ENCODE measurements around the gene SDF4. TPM values are rescaled to one million over a fixed set of nuclear protein-coding genes. Genes with fewer than 3 reads are reported as not detected.

The SDF4 gene
- total and polyA plus RNA-seq, 12 donors = 95.6 to 184 (median 123) TPM

DNA sequence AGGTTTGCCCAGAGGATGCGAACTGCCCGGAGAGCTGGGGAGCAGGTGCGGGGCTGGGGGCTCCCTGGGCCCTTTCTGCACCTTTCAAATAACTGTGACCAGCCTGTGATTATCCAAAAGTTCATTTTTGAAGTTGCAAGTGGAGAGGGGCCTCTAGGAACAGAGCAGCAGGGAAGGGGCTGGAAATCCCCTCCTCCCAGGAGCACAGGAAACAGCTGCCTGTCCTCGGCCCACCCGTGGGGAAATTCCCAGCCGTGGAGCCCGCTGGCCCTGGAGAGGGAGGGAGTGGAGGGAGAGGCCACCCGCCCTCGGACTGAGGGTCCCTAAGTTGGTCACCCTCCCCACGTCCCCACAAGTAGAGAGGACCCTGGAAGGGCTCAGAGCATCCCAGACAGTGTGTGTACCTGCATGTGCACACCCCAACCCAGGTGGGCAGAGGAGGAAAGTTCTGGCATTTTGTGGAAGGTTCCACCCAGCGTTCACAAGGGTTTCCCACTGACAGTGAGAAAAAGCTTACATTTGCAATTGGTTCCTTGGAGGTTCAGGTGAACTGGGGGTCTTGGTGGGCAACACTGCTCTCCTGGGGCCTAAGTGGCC, 16.6 kb downstream of the SDF4 start:
- WGBS, 2 donors = 50 to 53% methylated on average over 11 of the region's 11 CpGs
- TF ChIP-seq, protein P1, sequence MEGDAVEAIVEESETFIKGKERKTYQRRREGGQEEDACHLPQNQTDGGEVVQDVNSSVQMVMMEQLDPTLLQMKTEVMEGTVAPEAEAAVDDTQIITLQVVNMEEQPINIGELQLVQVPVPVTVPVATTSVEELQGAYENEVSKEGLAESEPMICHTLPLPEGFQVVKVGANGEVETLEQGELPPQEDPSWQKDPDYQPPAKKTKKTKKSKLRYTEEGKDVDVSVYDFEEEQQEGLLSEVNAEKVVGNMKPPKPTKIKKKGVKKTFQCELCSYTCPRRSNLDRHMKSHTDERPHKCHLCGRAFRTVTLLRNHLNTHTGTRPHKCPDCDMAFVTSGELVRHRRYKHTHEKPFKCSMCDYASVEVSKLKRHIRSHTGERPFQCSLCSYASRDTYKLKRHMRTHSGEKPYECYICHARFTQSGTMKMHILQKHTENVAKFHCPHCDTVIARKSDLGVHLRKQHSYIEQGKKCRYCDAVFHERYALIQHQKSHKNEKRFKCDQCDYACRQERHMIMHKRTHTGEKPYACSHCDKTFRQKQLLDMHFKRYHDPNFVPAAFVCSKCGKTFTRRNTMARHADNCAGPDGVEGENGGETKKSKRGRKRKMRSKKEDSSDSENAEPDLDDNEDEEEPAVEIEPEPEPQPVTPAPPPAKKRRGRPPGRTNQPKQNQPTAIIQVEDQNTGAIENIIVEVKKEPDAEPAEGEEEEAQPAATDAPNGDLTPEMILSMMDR (IDR thresholded peaks at IDR 0.05) = no peak
- peaks cover 0 to 50% (median 18%) of the 10 kb centered on the region in 9 donors for H3K36me3 ChIP-seq
- DNase-seq = no peak
- peak overlapping the region in 6 of 10 donors; percentile 47 to 87 (median 78) for H3K27ac ChIP-seq
- peak in 2 of 8 donors; percentile 16 to 32 for ATAC-seq
- H3K27me3 ChIP-seq = peaks cover 0 to 18% (median 0%) of the 10 kb centered on the region in 7 donors
- H3K4me1 ChIP-seq = peaks cover 2 to 65% (median 37%) of the 10 kb centered on the region in 9 donors
- H3K4me3 ChIP-seq = no peak overlapping the region
- intact Hi-C loops (cut with DNase I) = no loop called here
- H3K9me3 ChIP-seq = no peaks in the 10 kb centered on the region

DNA sequence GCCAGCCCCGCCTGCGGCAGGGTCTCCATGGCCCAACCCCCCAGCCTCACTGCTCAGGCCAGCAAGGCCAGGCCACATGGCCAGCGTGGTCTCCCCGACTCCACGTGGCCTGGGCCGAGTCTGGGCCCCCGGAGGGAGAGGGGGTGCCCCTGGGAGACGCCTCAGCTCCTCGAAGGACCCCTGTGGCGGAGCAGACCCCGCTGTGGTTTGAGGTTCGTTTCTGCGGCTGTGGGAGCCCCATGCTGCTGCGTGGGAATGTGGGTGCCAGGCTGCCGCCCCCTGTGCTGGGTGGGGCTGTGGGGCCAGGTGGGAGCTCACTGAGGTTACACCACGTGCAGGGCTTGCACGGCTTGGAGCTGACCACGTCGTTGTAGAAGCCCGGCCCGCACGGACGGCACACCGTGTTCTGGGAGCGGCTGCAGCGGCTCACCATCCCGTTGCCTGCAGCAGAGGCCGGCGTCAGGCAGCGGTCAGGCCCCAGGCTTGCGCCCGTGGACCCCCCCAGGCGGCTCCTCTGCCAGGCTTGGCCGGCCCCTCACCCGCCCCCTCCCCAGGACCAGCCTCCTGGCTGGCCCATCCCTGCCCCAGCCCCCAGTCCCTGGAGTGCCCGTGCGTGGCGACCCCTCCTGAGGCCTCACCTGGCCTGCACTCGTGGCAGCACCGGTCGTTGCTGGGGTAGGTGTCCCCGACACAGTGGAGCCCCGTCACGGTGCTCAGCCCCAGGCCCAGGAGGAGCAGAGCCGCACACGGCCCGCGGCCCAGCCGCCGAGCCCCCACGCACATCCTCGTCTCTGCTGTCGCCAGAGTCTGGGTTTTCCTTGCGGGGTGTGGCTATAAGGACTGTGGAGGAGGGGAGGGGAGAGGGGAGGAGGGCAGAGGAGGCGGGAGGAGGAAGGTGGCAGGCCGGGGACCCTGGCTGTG, 18.2 kb downstream of the SDF4 start, which contains the start of gene TNFRSF4:
Gene TNFRSF4, minus strand, starts transcription at position 809 of the 921 bp plus-strand sequence. Its CDS starts 26 bp downstream, at position 783.
- ATAC-seq = peak in 7 of 8 donors; percentile 1 to 29 (median 23)
- TF ChIP-seq, protein P1 (IDR thresholded peaks at IDR 0.05) = no peak
- Histone ChIP-seq H3K27ac (peak within 1 kb of the TSS in 9 of 10 donors; percentile 69 to 87 (median 78)), H3K36me3 (peaks cover 0 to 37% (median 13%) of the 10 kb centered on the region in 9 donors), H3K27me3 (peaks cover 0 to 29% (median 0%) of the 10 kb centered on the region in 7 donors), H3K9me3 (no peaks in the 10 kb centered on the region), H3K4me3 (peak within 1 kb of the TSS in 9 of 10 donors; percentile 19 to 59 (median 53)), H3K4me1 (peaks cover 2 to 71% (median 40%) of the 10 kb centered on the region in 9 donors)
- 45 to 54% methylated on average over 54 to 56 of the region's 56 CpGs for WGBS, 2 donors
- DNase-seq = peak in 1 of 2 donors; percentile 24
- intact Hi-C loops (cut with DNase I) = no loop called here

DNA sequence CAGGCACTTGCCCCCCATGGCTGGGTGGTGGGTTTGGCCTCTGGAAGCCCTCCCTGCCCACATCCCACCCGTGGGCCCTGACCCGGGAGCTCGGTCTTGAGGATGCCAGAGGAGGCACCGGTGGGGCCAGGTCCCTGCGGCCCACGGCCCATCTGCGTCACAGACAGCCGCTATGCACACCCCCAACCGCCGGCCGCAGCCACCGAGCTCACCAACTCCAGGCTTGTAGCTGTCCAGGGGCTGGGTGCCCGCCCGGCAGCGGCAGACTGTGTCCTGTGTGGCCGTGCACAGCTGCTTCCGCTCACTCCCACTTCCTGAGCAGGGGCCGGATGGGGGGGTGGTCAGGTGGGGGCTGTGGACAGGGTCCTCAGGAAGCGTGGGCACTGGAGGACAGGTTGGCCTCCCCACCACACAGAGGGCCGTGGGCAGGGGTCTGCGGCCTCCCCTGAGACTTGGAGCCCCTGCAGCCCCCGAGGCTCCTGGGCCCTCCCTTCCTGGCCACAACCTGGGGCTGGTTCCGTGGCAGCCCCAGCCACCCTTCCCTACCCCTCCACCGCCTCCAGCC, 18.9 kb downstream of the SDF4 start:
- peak; percentile 45 to 76 (median 64) for ATAC-seq
- peaks cover 5 to 73% (median 47%) of the 10 kb centered on the region in 9 donors for H3K4me1 ChIP-seq
- 47% methylated on average over 21 to 24 of the region's 24 CpGs for WGBS, 2 donors

More for the DNA sequence above, 18.9 kb downstream of the SDF4 start:
- Histone ChIP-seq H3K4me3 (peak overlapping the region in 9 of 10 donors; percentile 27 to 59 (median 53)), H3K36me3 (peaks cover 0 to 30% (median 6%) of the 10 kb centered on the region in 9 donors), H3K27ac (peak overlapping the region in 9 of 10 donors; percentile 69 to 87 (median 78)), H3K27me3 (peaks cover 0 to 37% (median 1%) of the 10 kb centered on the region in 7 donors), H3K9me3 (no peaks in the 10 kb centered on the region)
- DNase-seq = peak; percentile 60 to 64
- TF ChIP-seq, protein P1 (IDR thresholded peaks at IDR 0.05) = no peak
- intact Hi-C loops (cut with DNase I) = no loop called here
